Parathyroid adenoma (tissue), 2 donors: ENCODE data around the gene CYP8B1.

Source experiments
- H2AFZ ChIP-seq: fragments of 300-600 bp; sonication (generic); one replicate; pipeline ENCODE4 v1.7.0; 2017; ENCODE audit warnings: antibody characterized with exemption, mild to moderate bottlenecking
- H3K27ac ChIP-seq: fragments of 300-600 bp; sonication (generic); one replicate; pipeline ENCODE4 v1.7.0; 2017
- H3K27me3 ChIP-seq: fragments of 300-600 bp; sonication (generic); one replicate; pipeline ENCODE4 v1.7.0; 2017; ENCODE audit warnings: low read length; ENCODE audit not compliant: control insufficient read depth, insufficient read depth
- H3K36me3 ChIP-seq: fragments of 300-600 bp; sonication (generic); one replicate; pipeline ENCODE4 v1.7.0; 2017; ENCODE audit warnings: low read length; ENCODE audit not compliant: control insufficient read depth, insufficient read depth
- H3K4me1 ChIP-seq: fragments of 300-600 bp; sonication (generic); one replicate; pipeline ENCODE4 v1.7.0; 2017; ENCODE audit warnings: control low read depth
- H3K4me2 ChIP-seq: fragments of 300-600 bp; sonication (generic); one replicate; pipeline ENCODE4 v1.7.0; 2017; ENCODE audit warnings: low read length
- H3K4me3 ChIP-seq: fragments of 300-600 bp; sonication (generic); one replicate; pipeline ENCODE4 v1.7.0; 2017; ENCODE audit warnings: low read depth, low read length
- H3K79me2 ChIP-seq: fragments of 300-600 bp; sonication (generic); one replicate; pipeline ENCODE4 v1.7.0; 2017; ENCODE audit warnings: control low read depth
- H3K9ac ChIP-seq: fragments of 300-600 bp; sonication (generic); one replicate; pipeline ENCODE4 v1.7.0; 2017; ENCODE audit warnings: mild to moderate bottlenecking
- H3K9me3 ChIP-seq: fragments of 300-600 bp; sonication (generic); one replicate; pipeline ENCODE4 v1.7.0; 2017; ENCODE audit warnings: low read length; ENCODE audit not compliant: control insufficient read depth
- TF ChIP-seq, protein P1 (sequence below): fragments of 300-600 bp; sonication (generic); IDR thresholded peaks from one replicate; pipeline ENCODE4 v1.7.0; 2017; ENCODE audit warnings: antibody characterized with exemption, mild to moderate bottlenecking
- donor health status: primary hyperparathyroidism.

The CYP8B1 gene

DNA sequence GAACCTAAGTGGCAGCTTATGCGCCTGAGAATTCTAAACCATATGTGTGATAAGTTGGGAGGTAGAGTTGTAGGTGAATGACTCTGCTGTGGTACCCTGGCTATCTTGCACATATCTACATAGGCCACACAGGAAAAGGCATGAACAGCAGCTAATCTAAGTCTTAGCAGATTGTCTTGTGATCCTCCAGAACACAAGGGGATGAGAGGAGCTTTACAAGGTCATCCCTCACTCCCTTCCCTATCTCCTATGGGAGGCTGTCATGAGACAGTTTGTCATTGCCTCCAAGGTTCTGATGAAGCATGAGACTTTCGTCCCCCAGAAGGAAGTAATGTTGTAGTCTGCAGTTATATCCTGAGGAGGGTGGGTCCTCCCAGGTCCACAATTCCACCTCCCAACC, 26.6 kb upstream of the CYP8B1 start:
- no peak overlapping the region for H2AFZ ChIP-seq
- H3K36me3 ChIP-seq: no peaks in the 10 kb centered on the region
- no peaks in the 10 kb centered on the region for H3K4me1 ChIP-seq
- no peak overlapping the region for H3K4me2 ChIP-seq
- H3K27me3 ChIP-seq: no peaks in the 10 kb centered on the region
- no peak overlapping the region for H3K27ac ChIP-seq
- no peaks in the 10 kb centered on the region for H3K9me3 ChIP-seq
- H3K4me3 ChIP-seq: no peak overlapping the region
- TF ChIP-seq, protein P1, sequence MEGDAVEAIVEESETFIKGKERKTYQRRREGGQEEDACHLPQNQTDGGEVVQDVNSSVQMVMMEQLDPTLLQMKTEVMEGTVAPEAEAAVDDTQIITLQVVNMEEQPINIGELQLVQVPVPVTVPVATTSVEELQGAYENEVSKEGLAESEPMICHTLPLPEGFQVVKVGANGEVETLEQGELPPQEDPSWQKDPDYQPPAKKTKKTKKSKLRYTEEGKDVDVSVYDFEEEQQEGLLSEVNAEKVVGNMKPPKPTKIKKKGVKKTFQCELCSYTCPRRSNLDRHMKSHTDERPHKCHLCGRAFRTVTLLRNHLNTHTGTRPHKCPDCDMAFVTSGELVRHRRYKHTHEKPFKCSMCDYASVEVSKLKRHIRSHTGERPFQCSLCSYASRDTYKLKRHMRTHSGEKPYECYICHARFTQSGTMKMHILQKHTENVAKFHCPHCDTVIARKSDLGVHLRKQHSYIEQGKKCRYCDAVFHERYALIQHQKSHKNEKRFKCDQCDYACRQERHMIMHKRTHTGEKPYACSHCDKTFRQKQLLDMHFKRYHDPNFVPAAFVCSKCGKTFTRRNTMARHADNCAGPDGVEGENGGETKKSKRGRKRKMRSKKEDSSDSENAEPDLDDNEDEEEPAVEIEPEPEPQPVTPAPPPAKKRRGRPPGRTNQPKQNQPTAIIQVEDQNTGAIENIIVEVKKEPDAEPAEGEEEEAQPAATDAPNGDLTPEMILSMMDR: no peak
- H3K9ac ChIP-seq: no peak overlapping the region
- no peaks in the 10 kb centered on the region for H3K79me2 ChIP-seq

DNA sequence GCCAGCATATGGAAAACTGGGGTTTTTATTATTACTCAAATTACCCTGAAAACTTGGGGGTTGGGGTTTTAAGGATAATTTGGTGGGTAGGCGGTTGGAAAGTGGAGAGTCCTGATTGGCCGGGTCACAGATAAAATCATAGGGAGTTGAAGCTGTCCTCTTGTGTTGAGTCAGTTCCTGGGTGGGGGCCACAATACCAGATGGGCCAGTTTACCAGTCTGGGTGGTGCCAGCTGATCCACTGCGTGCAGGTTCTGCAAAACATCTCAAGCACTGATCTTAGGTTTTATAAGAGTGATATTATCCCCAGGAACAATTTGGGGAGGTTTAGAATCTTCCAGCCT, 25.4 kb upstream of the CYP8B1 start:
- Histone ChIP-seq H3K27ac (no peak overlapping the region), H3K4me2 (no peak overlapping the region), H3K4me3 (no peak overlapping the region), H3K4me1 (no peaks in the 10 kb centered on the region), H3K9me3 (no peaks in the 10 kb centered on the region), H3K27me3 (no peaks in the 10 kb centered on the region), H3K79me2 (no peaks in the 10 kb centered on the region), H3K9ac (no peak overlapping the region), H2AFZ (no peak overlapping the region), H3K36me3 (no peaks in the 10 kb centered on the region)
- TF ChIP-seq, protein P1: no peak

DNA sequence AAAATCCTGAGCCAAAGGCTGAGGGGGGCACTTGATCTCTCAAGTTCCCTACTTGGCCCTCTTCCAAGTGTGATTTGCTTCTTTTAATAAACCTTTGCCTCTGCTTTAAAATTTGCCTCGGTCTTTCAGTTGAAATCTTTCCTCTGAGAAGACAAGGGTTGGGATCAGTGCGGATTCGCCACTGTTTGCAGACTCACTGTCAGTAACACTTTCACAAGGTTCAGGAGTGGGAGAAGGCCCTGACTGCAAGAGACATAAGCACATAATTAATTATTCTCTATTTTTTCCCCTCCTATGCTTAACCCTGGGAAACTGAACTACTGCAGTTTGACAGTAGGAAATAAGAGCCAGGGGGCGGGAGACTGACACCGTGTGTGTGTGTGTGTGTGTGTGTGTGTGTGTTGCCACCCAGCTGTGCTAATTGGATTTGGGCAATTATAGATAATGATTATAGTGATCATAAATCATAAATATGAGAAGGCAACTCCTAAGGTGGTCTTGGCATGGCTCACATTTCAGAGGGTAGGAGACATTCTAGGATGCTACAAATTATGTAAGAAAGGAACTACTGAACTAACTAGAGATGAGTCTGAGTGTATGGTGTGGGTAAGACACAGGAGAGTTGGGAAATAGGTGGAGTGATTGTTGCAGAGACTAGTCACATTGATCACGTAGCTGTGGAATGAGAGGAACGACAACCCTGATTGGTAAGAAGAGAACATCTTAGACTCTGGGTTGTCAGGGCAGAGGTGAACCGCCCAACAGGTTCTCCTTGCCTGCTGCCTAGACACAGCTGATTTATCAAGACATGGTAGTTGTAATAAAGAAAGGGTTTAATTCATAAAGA, 24.8 kb upstream of the CYP8B1 start:
- Histone ChIP-seq H3K4me1 (no peaks in the 10 kb centered on the region), H3K9me3 (no peaks in the 10 kb centered on the region), H3K79me2 (no peaks in the 10 kb centered on the region), H3K4me3 (no peak overlapping the region), H3K27ac (no peak overlapping the region), H3K4me2 (no peak overlapping the region), H2AFZ (no peak overlapping the region), H3K9ac (no peak overlapping the region), H3K27me3 (no peaks in the 10 kb centered on the region), H3K36me3 (no peaks in the 10 kb centered on the region)
- TF ChIP-seq, protein P1: no peak

DNA sequence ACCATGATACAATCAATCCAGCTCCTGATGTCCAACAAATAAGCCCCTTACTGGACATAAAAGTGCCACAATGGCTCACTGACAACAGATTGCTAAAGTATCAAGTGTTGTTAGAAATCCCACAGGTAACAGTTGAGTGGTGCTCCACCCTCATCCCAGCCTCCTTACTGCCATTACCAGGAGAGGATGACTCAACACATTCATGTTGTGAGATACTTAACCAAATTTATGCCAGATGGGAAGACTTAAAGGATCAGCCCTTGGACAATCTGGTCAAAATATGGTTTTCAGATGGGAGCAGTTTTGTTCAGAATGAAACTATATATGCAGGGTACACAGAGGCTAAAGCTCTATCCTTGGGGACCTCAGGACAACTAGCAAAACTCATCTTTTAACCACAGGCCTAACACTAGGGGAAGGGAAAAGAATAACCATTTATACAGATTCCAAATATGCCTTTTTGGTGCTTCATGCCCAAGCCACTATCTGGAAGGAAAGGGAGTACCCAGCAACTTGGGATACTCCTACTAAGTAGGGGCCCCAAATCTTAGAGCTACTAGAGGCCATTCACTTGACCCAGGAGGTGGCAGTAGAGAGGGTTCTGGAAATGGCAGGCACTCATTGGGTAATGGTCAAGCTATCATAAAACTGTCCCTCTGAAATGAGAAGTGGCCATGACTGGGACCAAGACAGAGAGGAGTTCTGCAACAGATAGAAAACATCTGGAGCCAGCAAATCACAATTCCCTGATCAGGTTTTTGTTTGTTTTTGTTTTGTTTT, 23.4 kb upstream of the CYP8B1 start:
- Histone ChIP-seq H3K9me3 (no peaks in the 10 kb centered on the region), H3K4me3 (no peak overlapping the region), H3K36me3 (no peaks in the 10 kb centered on the region), H3K4me1 (no peaks in the 10 kb centered on the region), H3K27ac (no peak overlapping the region), H2AFZ (no peak overlapping the region), H3K27me3 (no peaks in the 10 kb centered on the region), H3K79me2 (no peaks in the 10 kb centered on the region), H3K4me2 (no peak overlapping the region), H3K9ac (no peak overlapping the region)
- TF ChIP-seq, protein P1: no peak
